ENCODE results near the gene MAP3K4.

GRCh38 chr6:161140554-161140875 lies 148.9 kb downstream of the MAP3K4 start:
- TF ChIP-seq CTCF (conservative IDR thresholded peaks at IDR 0.05) (no peak), ZFX (IDR thresholded peaks at IDR 0.05) (no peak)
